Subcutaneous adipose tissue (tissue), 4 donors: Measurements from ENCODE around the gene LARP4. TPM values are rescaled to one million over a fixed set of nuclear protein-coding genes. Genes with fewer than 3 reads are reported as not detected.

Experiments
- CTCF ChIP-seq: fragments of 450-650 bp; IDR thresholded peaks from one replicate; pipeline ENCODE4 v1.5.1; 2016; ENCODE audit warnings: low read depth, mild to moderate bottlenecking, control low read depth, antibody characterized with exemption, moderate library complexity
- total RNA-seq, 4 donors: library from RNA; depleted of rRNA; stranded (reverse); fragments of >200 nt; gene quantifications; one replicate each; pipeline ENCODE4 v1.1.0, GENCODE V29; 2016

LARP4 gene
- total RNA-seq, 4 donors from 2014 or later: 22.2 to 99.5 (median 35.9) TPM

GRCh38 chr12:50520416-50521207 lies 119.9 kb downstream of the LARP4 start:
- TF ChIP-seq CTCF: no peak

GRCh38 chr12:50523772-50524171 lies 123.1 kb downstream of the LARP4 start:
- TF ChIP-seq CTCF: no peak

GRCh38 chr12:50524621-50525020 lies 123.9 kb downstream of the LARP4 start:
- TF ChIP-seq CTCF: no peak

DNA sequence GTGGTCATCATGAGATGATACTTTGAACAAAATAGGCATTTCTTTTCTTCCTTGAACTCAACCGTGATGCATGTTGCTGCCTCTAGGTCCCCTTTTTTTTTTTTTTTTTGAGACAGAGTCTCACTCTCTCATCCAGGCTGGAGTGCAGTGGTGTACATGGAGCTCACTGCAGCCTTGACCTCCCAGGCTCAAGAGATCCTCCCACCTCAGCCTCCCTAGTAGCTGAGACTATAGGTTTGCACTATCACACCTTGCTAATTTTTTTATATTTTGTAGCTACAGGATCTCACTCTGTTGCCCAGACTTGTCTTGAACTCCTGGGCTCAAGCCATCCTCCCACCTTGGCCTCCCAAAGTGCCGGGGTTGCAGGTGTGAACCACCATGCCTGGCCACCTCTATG lies 124.7 kb downstream of the LARP4 start:
- TF ChIP-seq CTCF: no peak

GRCh38 chr12:50527359-50527726 lies 126.7 kb downstream of the LARP4 start:
- TF ChIP-seq CTCF: no peak

GRCh38 chr12:50528800-50529199 lies 128.1 kb downstream of the LARP4 start:
- no peak for TF ChIP-seq CTCF

- no peak for TF ChIP-seq CTCF
Measured at GRCh38 chr12:50529345-50529744, 128.7 kb downstream of the LARP4 start.

Other genes with a start within 250 kb of the LARP4 start
- gene CERS5, start 233.5 kb upstream of the LARP4 start, total RNA-seq: 10 to 100 TPM; 20.9 to 33.7 (median 27.0) TPM
- gene LIMA1, start 117.4 kb upstream of the LARP4 start, total RNA-seq: 100 to 1,000 TPM; 194 to 256 (median 228) TPM
- gene FAM186A, start 4.3 kb upstream of the LARP4 start, total RNA-seq: not detected
- 10 to 100 TPM; 27.9 to 31.8 (median 29.8) TPM for gene DIP2B, start 104.1 kb downstream of the LARP4 start, total RNA-seq